ENCODE results near the gene TNFRSF13B. TPM values are rescaled to one million over a fixed set of nuclear protein-coding genes. Genes with fewer than 3 reads are reported as not detected.

TNFRSF13B gene
- total and polyA plus RNA-seq, 12 donors = 0.18 to 0.48 TPM; not detected in 10

DNA sequence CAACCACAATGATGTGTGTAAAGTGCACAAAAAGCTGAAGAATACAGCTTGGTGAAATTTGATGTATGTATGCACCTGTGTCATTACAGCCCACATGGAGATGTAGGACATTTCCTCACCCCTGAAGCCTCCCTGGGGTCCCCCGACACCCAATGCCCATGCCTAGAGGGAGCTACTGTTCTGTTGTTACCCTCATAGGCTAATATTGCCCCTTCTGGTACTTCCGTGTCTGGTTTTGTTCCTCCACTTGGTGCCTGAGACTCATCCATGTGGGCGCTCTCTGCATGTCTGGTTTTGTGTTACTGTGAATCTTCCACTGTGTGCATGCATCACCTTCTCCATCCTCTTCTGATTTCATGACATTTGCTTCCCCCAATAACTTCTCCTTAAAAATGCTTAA, 18.6 kb downstream of the TNFRSF13B start:
- TF ChIP-seq CTCF (IDR thresholded peaks at IDR 0.05) (no peak), POLR2A (IDR thresholded peaks at IDR 0.05) (no peak)
- H3K27ac ChIP-seq = no peak overlapping the region
- H3K9me3 ChIP-seq (replicated peaks in 1 of 3) = peaks cover 0 to 4% (median 0%) of the 10 kb centered on the region in 3 donors
- 56 to 73% (median 70%) methylated on average over 3 of the region's 3 CpGs for WGBS, 4 donors
- H3K4me1 ChIP-seq (replicated peaks in 1 of 2) = no peaks in the 10 kb centered on the region
- no peaks in the 10 kb centered on the region for H3K36me3 ChIP-seq (replicated peaks in 1 of 2)
- H3K27me3 ChIP-seq = peaks cover 9% of the 10 kb centered on the region
- DNase-seq = peak in 1 of 7 donors; percentile 2
- intact Hi-C loops (cut with DNase I) = no loop called here
- no peak overlapping the region for H3K4me3 ChIP-seq

- DNase-seq = peak in 1 of 7 donors; percentile 11
- 54 to 75% (median 71%) methylated on average over 4 to 8 of the region's 8 CpGs for WGBS, 4 donors
- no peaks in the 10 kb centered on the region for H3K36me3 ChIP-seq (replicated peaks in 1 of 2)
- H3K27ac ChIP-seq = no peak overlapping the region
- H3K9me3 ChIP-seq (replicated peaks in 1 of 3) = peaks cover 0 to 4% (median 0%) of the 10 kb centered on the region in 3 donors
- TF ChIP-seq POLR2A (IDR thresholded peaks at IDR 0.05) (no peak), CTCF (IDR thresholded peaks at IDR 0.05) (no peak)
- no peak overlapping the region for H3K4me3 ChIP-seq
- peaks cover 9% of the 10 kb centered on the region for H3K27me3 ChIP-seq
- intact Hi-C loops (cut with DNase I) = no loop called here
- H3K4me1 ChIP-seq (replicated peaks in 1 of 2) = no peaks in the 10 kb centered on the region
Measured at GRCh38 chr17:16952401-16952800, 19.5 kb downstream of the TNFRSF13B start.

DNA sequence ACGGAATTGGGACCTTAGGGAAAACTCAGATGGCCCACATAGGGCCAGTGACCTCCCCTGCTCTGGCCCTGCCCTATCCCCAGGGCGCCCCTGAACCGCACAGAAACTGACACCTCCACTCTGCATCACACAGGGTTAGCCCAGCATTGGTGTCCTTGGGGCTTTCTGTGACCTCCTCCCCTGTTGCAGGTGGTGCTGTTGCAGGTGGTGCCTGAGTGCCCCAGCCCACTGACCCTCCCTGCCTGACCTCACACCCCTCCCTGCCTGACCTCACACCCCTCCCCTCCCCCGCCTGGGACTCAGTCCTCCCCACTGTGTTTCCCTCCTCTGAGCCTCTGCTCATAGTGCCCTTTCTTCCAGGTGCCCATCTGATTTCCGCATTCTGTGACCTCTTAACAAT, 21.4 kb downstream of the TNFRSF13B start:
- Histone ChIP-seq H3K27me3 (no peaks in the 10 kb centered on the region), H3K36me3 (replicated peaks in 1 of 2) (no peaks in the 10 kb centered on the region), H3K4me3 (no peak overlapping the region), H3K9me3 (replicated peaks in 1 of 3) (peaks cover 0 to 4% (median 0%) of the 10 kb centered on the region in 3 donors), H3K27ac (no peak overlapping the region), H3K4me1 (replicated peaks in 1 of 2) (no peaks in the 10 kb centered on the region)
- intact Hi-C loops (cut with DNase I) = no loop called here
- peak in 2 of 7 donors; percentile 10 to 24 for DNase-seq
- no peak for TF ChIP-seq POLR2A (IDR thresholded peaks at IDR 0.05)
- no peak for TF ChIP-seq CTCF (IDR thresholded peaks at IDR 0.05)
- WGBS, 4 donors = 62 to 71% (median 68%) methylated on average over 5 of the region's 5 CpGs

DNA sequence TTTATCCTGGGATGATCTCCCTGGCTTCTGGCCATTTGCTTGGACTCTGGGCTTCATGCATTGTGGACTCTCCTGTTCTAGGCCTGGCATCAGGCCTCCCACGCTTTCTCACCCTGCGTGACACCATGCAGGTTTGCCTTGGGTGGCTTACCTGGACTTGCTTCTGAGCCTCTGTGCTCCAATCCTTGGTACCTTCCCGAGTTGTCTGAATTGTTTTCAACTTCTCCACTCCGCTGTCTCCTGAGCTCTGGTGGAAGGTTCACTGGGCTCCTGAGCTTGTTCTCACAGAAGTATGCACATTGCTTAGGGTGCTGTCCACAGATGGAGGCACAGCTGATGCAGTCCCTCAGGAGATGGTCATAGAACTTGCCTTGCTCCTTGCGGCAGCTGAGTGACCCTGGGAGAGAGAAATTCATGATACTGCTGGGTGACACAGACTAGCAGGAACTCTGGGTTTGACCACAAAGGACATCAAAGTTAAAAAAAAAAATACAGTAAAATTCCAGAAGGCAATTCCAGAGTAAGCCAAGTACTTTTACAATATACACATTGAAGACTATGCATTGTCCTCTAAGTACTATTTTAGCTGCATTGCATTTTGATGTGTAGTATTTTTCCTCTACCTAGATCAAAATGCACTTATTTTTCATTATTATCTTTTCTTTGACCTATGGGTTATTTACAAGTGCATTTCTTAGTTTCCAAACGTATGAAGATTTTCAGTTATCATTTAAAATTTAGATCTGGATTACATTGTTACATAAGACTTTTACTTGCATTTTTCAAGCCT, 23.1 kb downstream of the TNFRSF13B start:
- H3K4me1 ChIP-seq (replicated peaks in 1 of 2) = no peaks in the 10 kb centered on the region
- TF ChIP-seq POLR2A (IDR thresholded peaks at IDR 0.05) = no peak
- no peak for TF ChIP-seq CTCF (IDR thresholded peaks at IDR 0.05)
- H3K9me3 ChIP-seq (replicated peaks in 1 of 3) = peaks cover 0 to 4% (median 0%) of the 10 kb centered on the region in 3 donors
- peak in 1 of 7 donors; percentile 18 for DNase-seq
- 85 to 93% (median 89%) methylated on average over 6 of the region's 6 CpGs for WGBS, 4 donors
- intact Hi-C loops (cut with DNase I) = no loop called here
- no peaks in the 10 kb centered on the region for H3K27me3 ChIP-seq
- H3K27ac ChIP-seq = no peak overlapping the region
- no peak overlapping the region for H3K4me3 ChIP-seq
- H3K36me3 ChIP-seq (replicated peaks in 1 of 2) = no peaks in the 10 kb centered on the region
